Body of pancreas (tissue), 4 donors: Measurements from ENCODE around the gene NUP155.

ENCODE experiments used
- CTCF ChIP-seq, 7 experiments: fragments of 450-650 bp in 4 of 7; fragments of 200-600 bp in 3 of 7; sonication (generic) in 3 of 7; IDR thresholded peaks; one replicate each; pipeline ENCODE4 v1.5.1; 2016 to 2019; ENCODE audit warnings: antibody characterized with exemption in 7 of 7
- POLR2A ChIP-seq, 3 donors: fragments of 450-650 bp; IDR thresholded peaks; one replicate each; pipeline ENCODE4 v1.6.1; 2016; ENCODE audit warnings: antibody characterized with exemption in 3 of 3, mild to moderate bottlenecking in 2 of 3

- no peak for TF ChIP-seq POLR2A (IDR thresholded peaks at IDR 0.05)
- TF ChIP-seq CTCF (IDR thresholded peaks at IDR 0.05) = no peak
Observed at GRCh38 chr5:37251665-37252064, 119.2 kb downstream of the NUP155 start.
